Nephron progenitor cell (in vitro differentiated cells): ENCODE measurements around the gene PAPLN.
A peak's percentile ranks its signal among the peaks of the same experiment; 100 is the strongest.

Source experiments
- DNase-seq: peaks from one replicate; pipeline ENCODE4 v3.0.0; 2021
- H3K27ac Mint-ChIP-seq: 2 replicates; pipeline ENCODE4 v1.8.0; 2021; ENCODE audit warnings: mild to moderate bottlenecking, moderate library complexity, mixed read lengths
- H3K27me3 Mint-ChIP-seq: 2 replicates; pipeline ENCODE4 v1.8.0; 2021; ENCODE audit warnings: mild to moderate bottlenecking, low read depth, mixed read lengths; ENCODE audit not compliant: poor library complexity
- H3K36me3 Mint-ChIP-seq: 2 replicates; pipeline ENCODE4 v1.8.0; 2021; ENCODE audit warnings: low read depth, mixed read lengths
- H3K4me1 Mint-ChIP-seq: 2 replicates; pipeline ENCODE4 v1.8.0; 2021; ENCODE audit warnings: mixed read lengths
- H3K4me3 Mint-ChIP-seq: 2 replicates; pipeline ENCODE4 v1.8.0; 2021; ENCODE audit warnings: mild to moderate bottlenecking, moderate library complexity, mixed read lengths
- H3K9me3 Mint-ChIP-seq: 2 replicates; pipeline ENCODE4 v1.8.0; 2021; ENCODE audit warnings: mild to moderate bottlenecking, moderate library complexity, mixed read lengths
- TF ChIP-seq, protein P1 (sequence below): fragments of 200-600 bp; sonication (generic); IDR thresholded peaks from 2 replicates; pipeline ENCODE4 v1.5.0; 2021; ENCODE audit warnings: antibody characterized with exemption

PAPLN gene

DNA sequence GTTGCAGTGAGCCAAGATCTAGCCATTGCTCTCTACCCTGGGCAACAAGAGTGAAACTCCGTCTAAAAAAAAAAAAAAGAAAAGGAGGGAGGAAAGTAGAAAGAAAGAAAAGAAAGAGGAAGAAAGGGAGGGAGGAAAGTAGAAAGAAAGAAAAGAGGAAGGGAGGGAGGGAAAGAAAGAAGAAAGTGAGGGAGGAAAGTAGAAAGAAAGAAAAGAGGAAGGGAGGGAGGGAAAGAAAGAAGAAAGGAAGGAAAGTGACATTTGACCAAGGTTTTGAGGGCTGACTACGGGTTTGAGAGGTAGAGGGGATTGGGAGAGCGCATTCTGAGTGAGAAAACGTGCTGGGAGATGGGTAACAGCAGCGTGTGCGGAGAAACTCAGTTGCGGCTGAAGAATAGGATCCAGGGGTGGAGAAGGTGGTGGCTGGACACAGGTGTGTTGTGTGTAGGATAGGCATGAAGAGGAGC is 521 bp upstream of the PAPLN start:
- H3K4me3 Mint-ChIP-seq: peak overlapping the region; percentile 80
- no peaks in the 10 kb centered on the region for H3K9me3 Mint-ChIP-seq
- TF ChIP-seq, protein P1, sequence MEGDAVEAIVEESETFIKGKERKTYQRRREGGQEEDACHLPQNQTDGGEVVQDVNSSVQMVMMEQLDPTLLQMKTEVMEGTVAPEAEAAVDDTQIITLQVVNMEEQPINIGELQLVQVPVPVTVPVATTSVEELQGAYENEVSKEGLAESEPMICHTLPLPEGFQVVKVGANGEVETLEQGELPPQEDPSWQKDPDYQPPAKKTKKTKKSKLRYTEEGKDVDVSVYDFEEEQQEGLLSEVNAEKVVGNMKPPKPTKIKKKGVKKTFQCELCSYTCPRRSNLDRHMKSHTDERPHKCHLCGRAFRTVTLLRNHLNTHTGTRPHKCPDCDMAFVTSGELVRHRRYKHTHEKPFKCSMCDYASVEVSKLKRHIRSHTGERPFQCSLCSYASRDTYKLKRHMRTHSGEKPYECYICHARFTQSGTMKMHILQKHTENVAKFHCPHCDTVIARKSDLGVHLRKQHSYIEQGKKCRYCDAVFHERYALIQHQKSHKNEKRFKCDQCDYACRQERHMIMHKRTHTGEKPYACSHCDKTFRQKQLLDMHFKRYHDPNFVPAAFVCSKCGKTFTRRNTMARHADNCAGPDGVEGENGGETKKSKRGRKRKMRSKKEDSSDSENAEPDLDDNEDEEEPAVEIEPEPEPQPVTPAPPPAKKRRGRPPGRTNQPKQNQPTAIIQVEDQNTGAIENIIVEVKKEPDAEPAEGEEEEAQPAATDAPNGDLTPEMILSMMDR: no peak
- no peak for DNase-seq
- no peak overlapping the region for H3K27ac Mint-ChIP-seq
- no peaks in the 10 kb centered on the region for H3K36me3 Mint-ChIP-seq
- H3K27me3 Mint-ChIP-seq: peaks cover 90% of the 10 kb centered on the region
- peaks cover 51% of the 10 kb centered on the region for H3K4me1 Mint-ChIP-seq

DNA sequence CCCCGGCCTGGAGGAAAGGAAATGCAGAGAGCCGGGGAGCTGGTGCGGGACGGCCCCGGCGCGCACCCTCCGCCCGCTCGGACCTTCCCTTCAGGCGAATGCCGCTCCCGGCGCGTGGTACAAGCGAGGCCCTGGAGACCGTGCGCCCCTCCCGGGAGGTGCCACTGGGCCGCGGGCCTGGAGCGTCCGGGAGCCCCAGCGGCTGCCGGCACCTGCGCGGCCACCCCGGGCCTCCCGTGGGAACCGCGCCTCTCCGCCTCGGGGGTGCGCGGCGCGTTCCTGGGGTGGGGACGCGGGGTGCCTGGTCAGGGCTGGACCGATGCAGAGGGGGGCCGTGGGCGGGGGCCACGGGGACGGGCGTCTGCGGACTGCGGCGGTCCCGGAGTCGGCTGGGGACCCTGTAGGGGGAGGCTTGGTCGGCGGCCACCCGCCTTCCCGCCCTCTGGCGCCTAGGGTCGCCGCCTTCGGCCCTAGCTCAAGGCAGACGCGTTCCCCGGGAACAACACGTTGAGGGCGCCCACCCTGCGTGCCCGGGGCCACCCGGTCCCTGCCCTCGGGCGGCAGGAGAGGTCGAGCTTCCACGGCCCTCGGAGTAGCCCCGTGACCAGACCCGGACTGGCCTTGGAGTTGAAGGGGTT is 599 bp downstream of the PAPLN start:
- TF ChIP-seq, protein P1: no peak
- H3K9me3 Mint-ChIP-seq: no peaks in the 10 kb centered on the region
- peaks cover 93% of the 10 kb centered on the region for H3K27me3 Mint-ChIP-seq
- no peak overlapping the region for H3K27ac Mint-ChIP-seq
- peaks cover 55% of the 10 kb centered on the region for H3K4me1 Mint-ChIP-seq
- H3K4me3 Mint-ChIP-seq: peak overlapping the region; percentile 58
- no peaks in the 10 kb centered on the region for H3K36me3 Mint-ChIP-seq
- peak; percentile 62 for DNase-seq

DNA sequence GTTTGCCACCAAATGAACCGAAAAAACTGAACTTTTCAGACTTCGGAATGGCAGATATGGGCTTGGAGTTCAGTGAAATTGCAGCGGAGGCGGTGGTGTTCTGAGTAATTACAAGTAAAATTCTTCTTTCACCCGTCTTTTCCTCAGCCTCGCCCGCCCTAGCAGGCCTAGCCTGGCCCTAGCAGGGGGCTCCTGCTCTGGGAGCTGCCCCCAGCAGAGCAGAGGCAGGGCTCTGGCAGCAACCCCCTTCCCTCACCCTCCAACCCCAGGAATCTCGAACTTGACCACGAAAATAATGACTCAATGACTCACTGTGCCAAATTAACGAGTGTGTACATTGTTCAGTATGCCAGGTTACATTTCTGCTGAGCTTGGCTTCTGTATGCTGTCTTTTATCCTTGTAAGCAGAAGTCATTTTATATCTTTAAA is 1.1 kb downstream of the PAPLN start:
- Mint-ChIP-seq H3K4me3 (peak overlapping the region; percentile 58), H3K27me3 (peaks cover 93% of the 10 kb centered on the region), H3K9me3 (no peaks in the 10 kb centered on the region), H3K4me1 (peaks cover 54% of the 10 kb centered on the region), H3K36me3 (no peaks in the 10 kb centered on the region), H3K27ac (no peak overlapping the region)
- TF ChIP-seq, protein P1: no peak
- DNase-seq: no peak

DNA sequence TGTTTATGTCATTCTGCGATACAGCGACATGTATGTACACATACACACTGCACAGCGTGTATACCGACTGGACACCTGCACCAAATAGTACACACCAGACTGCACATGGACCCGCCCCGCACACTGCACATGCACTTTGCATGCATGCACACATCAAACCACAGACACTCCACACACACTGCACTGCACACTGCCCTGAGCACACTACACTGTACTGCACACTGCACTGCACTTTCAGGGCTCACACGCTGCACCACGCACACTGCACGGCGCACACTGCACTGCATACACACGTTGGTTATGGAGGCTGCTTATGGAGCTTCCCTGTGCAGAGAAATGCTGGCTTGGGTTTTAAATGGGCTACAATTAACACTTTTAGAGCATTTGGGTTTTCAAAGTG is 1.6 kb downstream of the PAPLN start:
- Mint-ChIP-seq H3K4me1 (peaks cover 49% of the 10 kb centered on the region), H3K4me3 (peak overlapping the region; percentile 72), H3K27me3 (peaks cover 93% of the 10 kb centered on the region), H3K9me3 (peaks cover 3% of the 10 kb centered on the region), H3K27ac (no peak overlapping the region), H3K36me3 (no peaks in the 10 kb centered on the region)
- DNase-seq: no peak
- TF ChIP-seq, protein P1: no peak

DNA sequence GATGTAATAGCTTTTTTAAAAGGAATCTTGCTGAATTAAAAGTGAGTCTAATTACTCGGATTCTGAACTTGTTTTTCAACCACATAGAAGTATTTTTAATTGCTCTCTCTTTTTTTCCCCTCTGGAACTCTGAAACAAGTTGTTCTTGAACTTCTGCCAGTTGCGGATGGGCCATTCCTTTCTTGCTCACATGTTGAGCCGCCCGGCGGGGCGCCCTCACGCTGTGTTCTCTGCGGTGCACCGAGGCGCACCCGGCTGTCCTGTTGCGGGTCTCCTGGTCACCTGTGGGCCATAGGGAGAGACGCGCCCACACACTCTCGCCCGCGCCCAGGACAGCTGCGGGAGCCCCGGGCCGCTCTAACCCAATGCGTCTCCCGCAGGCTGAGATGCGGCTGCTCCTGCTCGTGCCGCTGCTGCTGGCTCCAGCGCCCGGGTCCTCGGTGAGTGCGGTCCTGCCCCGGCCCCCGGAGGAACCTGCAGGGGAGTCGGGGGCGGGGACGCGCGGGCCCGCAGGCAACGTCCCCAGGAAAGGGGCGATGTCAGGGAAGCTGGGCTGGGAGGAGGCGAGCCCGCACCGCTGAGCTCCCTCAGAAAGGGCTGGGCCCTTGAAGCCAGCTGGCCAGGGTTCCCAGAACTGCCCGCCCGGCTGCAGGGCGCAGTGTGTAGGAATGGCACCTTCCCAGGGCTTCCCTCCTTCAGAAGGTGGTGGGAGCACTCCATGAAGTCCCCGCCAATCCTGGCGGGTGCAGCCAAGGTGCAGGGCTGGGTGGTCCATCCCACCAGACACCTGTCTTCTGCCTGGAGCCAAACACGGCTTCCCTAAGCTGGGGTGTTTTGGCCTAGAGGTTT is 2.3 kb downstream of the PAPLN start:
- no peaks in the 10 kb centered on the region for H3K36me3 Mint-ChIP-seq
- H3K9me3 Mint-ChIP-seq: peaks cover 3% of the 10 kb centered on the region
- H3K27me3 Mint-ChIP-seq: peaks cover 91% of the 10 kb centered on the region
- DNase-seq: peak; percentile 62
- H3K4me3 Mint-ChIP-seq: peak overlapping the region; percentile 72
- H3K4me1 Mint-ChIP-seq: peaks cover 47% of the 10 kb centered on the region
- H3K27ac Mint-ChIP-seq: no peak overlapping the region
- TF ChIP-seq, protein P1: no peak
